Measurements from ENCODE around the gene POU6F2. TPM values are rescaled to one million over a fixed set of nuclear protein-coding genes. Genes with fewer than 3 reads are reported as not detected.

The POU6F2 gene
- total and polyA plus RNA-seq, 2 experiments from 2014 or later, result not detected

- WGBS, 2 experiments (ENCODE audit: low coverage in 1 of 2, low lambda C conversion rate in 2 of 2, missing lambda C conversion rate in 2 of 2), result 21 to 24% methylated on average over 3 of the region's 3 CpGs
- no peak overlapping the region for H3K27ac ChIP-seq
- no peaks in the 10 kb centered on the region for H3K4me1 ChIP-seq (ENCODE audit: insufficient read depth)
- H3K36me3 ChIP-seq (ENCODE audit: low read depth), result no peaks in the 10 kb centered on the region
- H2AFZ ChIP-seq, result no peak overlapping the region
- H4K20me1 ChIP-seq (ENCODE audit: insufficient read depth), result no peaks in the 10 kb centered on the region
- H3K4me2 ChIP-seq (ENCODE audit: unreplicated experiment), result no peak overlapping the region
- H3F3A ChIP-seq (ENCODE audit: insufficient read depth), result no peaks in the 10 kb centered on the region
- no peak overlapping the region for H3K4me3 ChIP-seq
- H3K9ac ChIP-seq, result no peak overlapping the region
- no peaks in the 10 kb centered on the region; the same call in 1 of the 2 replicates for H3K27me3 ChIP-seq (replicated peaks; ENCODE audit: insufficient read depth)
- TF ChIP-seq EZH2phosphoT487 (IDR thresholded peaks at IDR 0.05; ENCODE audit: insufficient read depth, low read depth) (no peak), EZH2 (IDR thresholded peaks at IDR 0.05; ENCODE audit: insufficient read depth, poor library complexity, severe bottlenecking) (no peak)
- no peak for DNase-seq
- no peaks in the 10 kb centered on the region for H3K9me2 ChIP-seq (ENCODE audit: insufficient read depth)
- H3K9me3 ChIP-seq (ENCODE audit: low read depth), result no peaks in the 10 kb centered on the region
- in situ Hi-C loops (cut with MboI), result no loop called here
- H3K79me2 ChIP-seq (ENCODE audit: insufficient read depth), result no peaks in the 10 kb centered on the region
Measured at GRCh38 chr7:39288303-39288702, 310.6 kb downstream of the POU6F2 start.

GRCh38 chr7:39291628-39292410 is 314.1 kb downstream of the POU6F2 start:
- in situ Hi-C loops (cut with MboI), result no loop called here
- TF ChIP-seq EZH2 (IDR thresholded peaks at IDR 0.05; ENCODE audit: insufficient read depth, poor library complexity, severe bottlenecking) (no peak), EZH2phosphoT487 (IDR thresholded peaks at IDR 0.05; ENCODE audit: insufficient read depth, low read depth) (no peak)
- Histone ChIP-seq H3K36me3 (ENCODE audit: low read depth) (no peaks in the 10 kb centered on the region), H3K27me3 (replicated peaks; ENCODE audit: insufficient read depth) (no peaks in the 10 kb centered on the region), H4K20me1 (ENCODE audit: insufficient read depth) (no peaks in the 10 kb centered on the region), H3K9me2 (ENCODE audit: insufficient read depth) (no peaks in the 10 kb centered on the region), H3K27ac (no peak overlapping the region), H3K4me1 (ENCODE audit: insufficient read depth) (no peaks in the 10 kb centered on the region), H3K9me3 (ENCODE audit: low read depth) (no peaks in the 10 kb centered on the region), H3K9ac (no peak overlapping the region), H3K79me2 (ENCODE audit: insufficient read depth) (no peaks in the 10 kb centered on the region), H3K4me3 (no peak overlapping the region), H3F3A (ENCODE audit: insufficient read depth) (no peaks in the 10 kb centered on the region), H2AFZ (no peak overlapping the region), H3K4me2 (ENCODE audit: unreplicated experiment) (no peak overlapping the region)
- DNase-seq, result no peak
- WGBS, 2 experiments (ENCODE audit: low coverage in 1 of 2, low lambda C conversion rate in 2 of 2, missing lambda C conversion rate in 2 of 2), result 37 to 43% methylated on average over 10 of the region's 10 CpGs

- H3K4me2 ChIP-seq (ENCODE audit: unreplicated experiment), result no peak overlapping the region
- no peaks in the 10 kb centered on the region for H3F3A ChIP-seq (ENCODE audit: insufficient read depth)
- H3K4me3 ChIP-seq, result no peak overlapping the region
- no peak for DNase-seq
- no peaks in the 10 kb centered on the region for H3K4me1 ChIP-seq (ENCODE audit: insufficient read depth)
- WGBS, 2 experiments (ENCODE audit: low coverage in 1 of 2, low lambda C conversion rate in 2 of 2, missing lambda C conversion rate in 2 of 2), result 59 to 62% methylated on average over 26 of the region's 26 CpGs
- no peak overlapping the region for H2AFZ ChIP-seq
- no peaks in the 10 kb centered on the region for H3K27me3 ChIP-seq (replicated peaks; ENCODE audit: insufficient read depth)
- no peaks in the 10 kb centered on the region for H3K9me2 ChIP-seq (ENCODE audit: insufficient read depth)
- H4K20me1 ChIP-seq (ENCODE audit: insufficient read depth), result no peaks in the 10 kb centered on the region
- no peaks in the 10 kb centered on the region for H3K9me3 ChIP-seq (ENCODE audit: low read depth)
- TF ChIP-seq EZH2 (IDR thresholded peaks at IDR 0.05; ENCODE audit: insufficient read depth, poor library complexity, severe bottlenecking), result no peak
- in situ Hi-C loops (cut with MboI), result no loop called here
- H3K27ac ChIP-seq, result no peak overlapping the region
- H3K79me2 ChIP-seq (ENCODE audit: insufficient read depth), result no peaks in the 10 kb centered on the region
- H3K9ac ChIP-seq, result no peak overlapping the region
- H3K36me3 ChIP-seq (ENCODE audit: low read depth), result no peaks in the 10 kb centered on the region
Measured at GRCh38 chr7:39293056-39293823, 315.5 kb downstream of the POU6F2 start.

- H3K9me2 ChIP-seq (ENCODE audit: insufficient read depth), result no peaks in the 10 kb centered on the region
- no peaks in the 10 kb centered on the region for H3K9me3 ChIP-seq (ENCODE audit: low read depth)
- H4K20me1 ChIP-seq (ENCODE audit: insufficient read depth), result no peaks in the 10 kb centered on the region
- no peak for TF ChIP-seq EZH2 (IDR thresholded peaks at IDR 0.05; ENCODE audit: insufficient read depth, poor library complexity, severe bottlenecking)
- no peak for TF ChIP-seq EZH2phosphoT487 (IDR thresholded peaks at IDR 0.05; ENCODE audit: insufficient read depth, low read depth)
- no peaks in the 10 kb centered on the region for H3K27me3 ChIP-seq (replicated peaks; ENCODE audit: insufficient read depth)
- H3K36me3 ChIP-seq (ENCODE audit: low read depth), result no peaks in the 10 kb centered on the region
- no peak overlapping the region for H3K9ac ChIP-seq
- no peaks in the 10 kb centered on the region for H3K79me2 ChIP-seq (ENCODE audit: insufficient read depth)
- no peaks in the 10 kb centered on the region for H3F3A ChIP-seq (ENCODE audit: insufficient read depth)
- in situ Hi-C loops (cut with MboI), result no loop called here
- H3K4me3 ChIP-seq, result no peak overlapping the region
- 49 to 52% methylated on average over 4 of the region's 4 CpGs for WGBS, 2 experiments (ENCODE audit: low coverage in 1 of 2, low lambda C conversion rate in 2 of 2, missing lambda C conversion rate in 2 of 2)
- no peak for DNase-seq
- H3K27ac ChIP-seq, result no peak overlapping the region
- H2AFZ ChIP-seq, result no peak overlapping the region
- no peaks in the 10 kb centered on the region for H3K4me1 ChIP-seq (ENCODE audit: insufficient read depth)
- H3K4me2 ChIP-seq (ENCODE audit: unreplicated experiment), result no peak overlapping the region
Measured at GRCh38 chr7:39294022-39294421, 316.3 kb downstream of the POU6F2 start.
